HepG2 (cell line): ENCODE data around the gene NARF. TPM values are rescaled to one million over a fixed set of nuclear protein-coding genes. Genes with fewer than 3 reads are reported as not detected.
A peak's percentile ranks its signal among the peaks of the same experiment; 100 is the strongest.

Experiments used
- DBP ChIP-seq: sonication (generic); formaldehyde crosslinking; IDR thresholded peaks from 2 replicates; pipeline ENCODE4 v1.4.0; 2020; ENCODE audit warnings: missing genetic modification reagents; ENCODE audit errors: not compliant biosample characterization
- FOSL1 ChIP-seq: sonication (generic); formaldehyde crosslinking; IDR thresholded peaks from 2 replicates; pipeline ENCODE4 v1.9.0; 2021; ENCODE audit warnings: missing genetic modification reagents, borderline replicate concordance
- HOXA9 ChIP-seq: sonication (generic); formaldehyde crosslinking; IDR thresholded peaks from 2 replicates; pipeline ENCODE4 v1.8.1; 2022; ENCODE audit warnings: missing genetic modification reagents, mild to moderate bottlenecking, moderate library complexity, borderline replicate concordance
- KAT8 ChIP-seq: IDR thresholded peaks from 2 replicates; pipeline ENCODE4 v1.6.1; 2016; ENCODE audit warnings: missing genetic modification reagents, missing compliant biosample characterization
- KDM1A ChIP-seq: IDR thresholded peaks from 2 replicates; pipeline ENCODE4 v1.6.1; 2016; ENCODE audit warnings: missing compliant biosample characterization
- LBX2 ChIP-seq: sonication (generic); formaldehyde crosslinking; IDR thresholded peaks from 2 replicates; pipeline ENCODE4 v1.5.0; 2020; ENCODE audit warnings: missing genetic modification reagents, mild to moderate bottlenecking, borderline replicate concordance
- MIER2 ChIP-seq: IDR thresholded peaks from 2 replicates; pipeline ENCODE4 v1.6.1; 2016; ENCODE audit warnings: missing biosample characterization, missing genetic modification reagents
- NFKB2 ChIP-seq: sonication (generic); formaldehyde crosslinking; IDR thresholded peaks from 2 replicates; pipeline ENCODE4 v1.4.0; 2020; ENCODE audit warnings: missing genetic modification reagents, borderline replicate concordance
- NFYB ChIP-seq: sonication (generic); formaldehyde crosslinking; IDR thresholded peaks from 2 replicates; pipeline ENCODE4 v1.4.0; 2020; ENCODE audit warnings: missing genetic modification reagents
- PLSCR1 ChIP-seq: sonication (generic); formaldehyde crosslinking; IDR thresholded peaks from 2 replicates; pipeline ENCODE4 v1.5.0; 2020; ENCODE audit warnings: missing genetic modification reagents, mild to moderate bottlenecking, borderline replicate concordance
- RORA ChIP-seq: sonication (generic); formaldehyde crosslinking; IDR thresholded peaks from 2 replicates; pipeline ENCODE4 v1.5.0; 2020; ENCODE audit warnings: mild to moderate bottlenecking, missing genetic modification reagents, moderate library complexity
- SMAD1 ChIP-seq: sonication (generic); formaldehyde crosslinking; IDR thresholded peaks from 2 replicates; pipeline ENCODE4 v1.4.0; 2020; ENCODE audit warnings: missing genetic modification reagents, low read depth, mild to moderate bottlenecking, borderline replicate concordance
- ZBTB37 ChIP-seq: sonication (generic); formaldehyde crosslinking; IDR thresholded peaks from 2 replicates; pipeline ENCODE4 v1.4.0; 2020; ENCODE audit warnings: mild to moderate bottlenecking, missing genetic modification reagents
- ZNF33B ChIP-seq: sonication (generic); formaldehyde crosslinking; IDR thresholded peaks from 2 replicates; pipeline ENCODE4 v1.5.1; 2020; ENCODE audit warnings: mild to moderate bottlenecking, missing genetic modification reagents
- ZNF564 ChIP-seq: sonication (generic); formaldehyde crosslinking; IDR thresholded peaks from 2 replicates; pipeline ENCODE4 v1.8.1; 2023; ENCODE audit warnings: mild to moderate bottlenecking, missing genetic modification reagents
- ZNF644 ChIP-seq: IDR thresholded peaks from 2 replicates; pipeline ENCODE4 v1.6.1; 2016; ENCODE audit warnings: low read depth
- ZNF709 ChIP-seq: sonication (generic); formaldehyde crosslinking; IDR thresholded peaks from 2 replicates; pipeline ENCODE4 v1.5.0; 2020; ENCODE audit warnings: mild to moderate bottlenecking, missing genetic modification reagents
- ZSCAN25 ChIP-seq: sonication (generic); formaldehyde crosslinking; IDR thresholded peaks from 2 replicates; pipeline ENCODE4 v1.8.0; 2022; ENCODE audit warnings: mild to moderate bottlenecking, missing genetic modification reagents
- polyA plus RNA-seq, 8 experiments: library from polyadenylated mRNA; depleted of rRNA in 3 of 8; stranded (reverse) in 7 of 8; unstranded in 1 of 8; fragments of >200 nt; fragmentation: Illumina TruSeq in 4 of 8; extraction: Trizol in 4 of 8; gene quantifications; 2 replicates each; pipeline versions ENCODE4 v1.2.1 to v1.2.3, GENCODE V29; 2011 to 2016; ENCODE audit warnings: low read depth in 4 of 8, missing spikeins in 1 of 8, mixed read lengths in 1 of 8; ENCODE audit not compliant: insufficient read depth in 1 of 8
- total RNA-seq, 5 experiments: library from RNA; depleted of rRNA; stranded (reverse); fragments of >200 nt; fragmentation: Illumina TruSeq; extraction: Trizol; gene quantifications; 2 replicates each; pipeline ENCODE4 v1.2.3, GENCODE V29; 2016; ENCODE audit warnings: low read depth in 1 of 5
- TF ChIP-seq, protein P1 (sequence below): sonication (generic); formaldehyde crosslinking; IDR thresholded peaks from 2 replicates; pipeline ENCODE4 v1.9.0; 2022; ENCODE audit warnings: low read depth, missing genetic modification reagents
- TF ChIP-seq, protein P2 (sequence below): fragments of 450-650 bp; IDR thresholded peaks from 2 replicates; pipeline ENCODE4 v1.6.1; 2017
- TF ChIP-seq, protein P3 (sequence below): sonication (generic); formaldehyde crosslinking; IDR thresholded peaks from 2 replicates; pipeline ENCODE4 v1.4.0; 2020; ENCODE audit warnings: missing genetic modification reagents

Gene NARF
- total and polyA plus RNA-seq, 2 of the 13 experiments (the other 11 are each of a cell fraction or from before 2014, with no cell fraction given): 61.1 to 144 TPM

DNA sequence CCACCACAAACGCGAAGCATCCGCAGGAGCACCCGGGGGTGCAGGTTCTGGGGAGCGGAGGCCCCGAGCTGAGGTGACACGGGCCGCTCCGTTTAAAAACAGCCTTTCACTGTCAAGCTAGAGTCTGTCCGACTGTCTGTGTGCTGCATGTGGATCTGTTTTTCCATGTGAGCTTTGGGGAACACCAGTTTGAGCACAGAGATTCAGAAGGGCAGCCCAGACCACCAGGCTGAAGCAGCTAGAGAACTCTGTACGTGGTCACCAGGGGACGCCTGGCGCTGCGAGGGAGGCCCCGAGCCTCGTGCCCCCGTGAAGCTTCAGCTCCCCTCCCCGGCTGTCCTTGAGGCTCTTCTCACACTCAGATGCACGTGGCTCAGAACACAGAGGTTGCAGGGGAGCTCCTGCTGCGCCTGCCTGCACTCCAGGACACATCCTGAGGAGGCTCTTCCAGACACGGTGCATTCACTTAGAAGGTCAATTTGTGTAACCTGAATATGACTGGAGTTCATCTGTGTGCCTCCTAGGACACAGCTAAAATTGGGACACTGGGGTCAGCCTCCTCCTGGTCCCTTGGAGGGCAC, 45.3 kb downstream of the NARF start (continued):
- TF ChIP-seq ZNF709 (no peak), HOXA9 (CRISPR knock-in tag) (no peak), ZNF564 (CRISPR knock-in tag) (no peak), LBX2 (CRISPR knock-in tag) (peak; percentile 85; the same call in 1 of the 2 replicates), RORA (CRISPR knock-in tag) (no peak), ZBTB37 (0 out of 2 replicates have a peak, but pooled peaks have one; percentile 54), KAT8 (peak; percentile 55), SMAD1 (CRISPR knock-in tag) (no peak; the same call in 1 of the 2 replicates), PLSCR1 (CRISPR knock-in tag) (0 out of 2 replicates have a peak, but pooled peaks have one; percentile 37), DBP (CRISPR knock-in tag) (no peak), ZSCAN25 (CRISPR knock-in tag) (peak; percentile 68; the same call in 1 of the 2 replicates), ZNF644 (CRISPR knock-in tag) (no peak), MIER2 (no peak), FOSL1 (no peak), KDM1A (no peak), ZNF33B (CRISPR knock-in tag) (peak; percentile 85), NFKB2 (CRISPR knock-in tag) (peak; percentile 99), NFYB (0 out of 2 replicates have a peak, but pooled peaks have one; percentile 20)
- TF ChIP-seq, protein P1, sequence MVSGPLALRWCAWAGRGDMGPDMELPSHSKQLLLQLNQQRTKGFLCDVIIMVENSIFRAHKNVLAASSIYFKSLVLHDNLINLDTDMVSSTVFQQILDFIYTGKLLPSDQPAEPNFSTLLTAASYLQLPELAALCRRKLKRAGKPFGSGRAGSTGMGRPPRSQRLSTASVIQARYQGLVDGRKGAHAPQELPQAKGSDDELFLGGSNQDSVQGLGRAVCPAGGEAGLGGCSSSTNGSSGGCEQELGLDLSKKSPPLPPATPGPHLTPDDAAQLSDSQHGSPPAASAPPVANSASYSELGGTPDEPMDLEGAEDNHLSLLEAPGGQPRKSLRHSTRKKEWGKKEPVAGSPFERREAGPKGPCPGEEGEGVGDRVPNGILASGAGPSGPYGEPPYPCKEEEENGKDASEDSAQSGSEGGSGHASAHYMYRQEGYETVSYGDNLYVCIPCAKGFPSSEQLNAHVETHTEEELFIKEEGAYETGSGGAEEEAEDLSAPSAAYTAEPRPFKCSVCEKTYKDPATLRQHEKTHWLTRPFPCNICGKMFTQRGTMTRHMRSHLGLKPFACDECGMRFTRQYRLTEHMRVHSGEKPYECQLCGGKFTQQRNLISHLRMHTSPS (CRISPR knock-in tag): no peak
- TF ChIP-seq, protein P2, sequence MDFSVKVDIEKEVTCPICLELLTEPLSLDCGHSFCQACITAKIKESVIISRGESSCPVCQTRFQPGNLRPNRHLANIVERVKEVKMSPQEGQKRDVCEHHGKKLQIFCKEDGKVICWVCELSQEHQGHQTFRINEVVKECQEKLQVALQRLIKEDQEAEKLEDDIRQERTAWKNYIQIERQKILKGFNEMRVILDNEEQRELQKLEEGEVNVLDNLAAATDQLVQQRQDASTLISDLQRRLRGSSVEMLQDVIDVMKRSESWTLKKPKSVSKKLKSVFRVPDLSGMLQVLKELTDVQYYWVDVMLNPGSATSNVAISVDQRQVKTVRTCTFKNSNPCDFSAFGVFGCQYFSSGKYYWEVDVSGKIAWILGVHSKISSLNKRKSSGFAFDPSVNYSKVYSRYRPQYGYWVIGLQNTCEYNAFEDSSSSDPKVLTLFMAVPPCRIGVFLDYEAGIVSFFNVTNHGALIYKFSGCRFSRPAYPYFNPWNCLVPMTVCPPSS: no peak
- TF ChIP-seq, protein P3, sequence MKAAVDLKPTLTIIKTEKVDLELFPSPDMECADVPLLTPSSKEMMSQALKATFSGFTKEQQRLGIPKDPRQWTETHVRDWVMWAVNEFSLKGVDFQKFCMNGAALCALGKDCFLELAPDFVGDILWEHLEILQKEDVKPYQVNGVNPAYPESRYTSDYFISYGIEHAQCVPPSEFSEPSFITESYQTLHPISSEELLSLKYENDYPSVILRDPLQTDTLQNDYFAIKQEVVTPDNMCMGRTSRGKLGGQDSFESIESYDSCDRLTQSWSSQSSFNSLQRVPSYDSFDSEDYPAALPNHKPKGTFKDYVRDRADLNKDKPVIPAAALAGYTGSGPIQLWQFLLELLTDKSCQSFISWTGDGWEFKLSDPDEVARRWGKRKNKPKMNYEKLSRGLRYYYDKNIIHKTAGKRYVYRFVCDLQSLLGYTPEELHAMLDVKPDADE (CRISPR knock-in tag): peak; percentile 68; the same call in 1 of the 2 replicates
